HepG2 (cell line): ENCODE results near the gene HHEX. TPM values are rescaled to one million over a fixed set of nuclear protein-coding genes. Genes with fewer than 3 reads are reported as not detected.

Source experiments
- BORCS8-MEF2B ChIP-seq: sonication (generic); formaldehyde crosslinking; IDR thresholded peaks from 2 replicates; pipeline ENCODE4 v1.8.0; 2022; ENCODE audit warnings: mild to moderate bottlenecking, missing genetic modification reagents
- ETV5 ChIP-seq: IDR thresholded peaks from 2 replicates; pipeline ENCODE4 v1.6.1; 2018; ENCODE audit warnings: missing biosample characterization, missing genetic modification reagents, inconsistent platforms, borderline replicate concordance
- FOXO4 ChIP-seq: sonication (generic); formaldehyde crosslinking; conservative IDR thresholded peaks from 2 replicates; pipeline ENCODE4 v1.8.1; 2023; ENCODE audit warnings: missing genetic modification reagents
- LCORL ChIP-seq, 2 experiments: fragments of 450-650 bp in 1 of 2; sonication (generic) in 1 of 2; formaldehyde crosslinking in 1 of 2; IDR thresholded peaks; 2 replicates each; pipeline versions ENCODE4 v1.5.0 to v1.6.1; 2017 to 2020; ENCODE audit warnings: antibody characterized with exemption in 1 of 2, missing genetic modification reagents in 1 of 2
- NFYC ChIP-seq: IDR thresholded peaks from 2 replicates; pipeline ENCODE4 v1.6.1; 2016; ENCODE audit warnings: missing genetic modification reagents, missing compliant biosample characterization
- PBX2 ChIP-seq: IDR thresholded peaks from 2 replicates; pipeline ENCODE4 v1.6.1; 2016; ENCODE audit warnings: control low read depth
- PLSCR1 ChIP-seq: sonication (generic); formaldehyde crosslinking; IDR thresholded peaks from 2 replicates; pipeline ENCODE4 v1.5.0; 2020; ENCODE audit warnings: missing genetic modification reagents, mild to moderate bottlenecking, borderline replicate concordance
- THRA ChIP-seq: sonication (generic); formaldehyde crosslinking; IDR thresholded peaks from 2 replicates; pipeline ENCODE4 v1.4.0; 2020; ENCODE audit warnings: missing genetic modification reagents, borderline replicate concordance
- ZBTB34 ChIP-seq: sonication (generic); formaldehyde crosslinking; IDR thresholded peaks from 2 replicates; pipeline ENCODE4 v1.8.0; 2022; ENCODE audit warnings: mild to moderate bottlenecking, missing genetic modification reagents
- ZFP90 ChIP-seq: sonication (generic); formaldehyde crosslinking; IDR thresholded peaks from 2 replicates; pipeline ENCODE4 v1.8.0; 2022; ENCODE audit warnings: missing genetic modification reagents, mild to moderate bottlenecking, inconsistent platforms, borderline replicate concordance
- ZFYVE20 ChIP-seq: sonication (generic); formaldehyde crosslinking; IDR thresholded peaks from 2 replicates; pipeline ENCODE4 v1.8.0; 2023; ENCODE audit warnings: low read depth, mild to moderate bottlenecking, moderate library complexity, missing genetic modification reagents, borderline replicate concordance
- ZKSCAN5 ChIP-seq: sonication (generic); formaldehyde crosslinking; IDR thresholded peaks from 2 replicates; pipeline ENCODE4 v1.5.1; 2020; ENCODE audit warnings: mild to moderate bottlenecking, missing genetic modification reagents
- ZMAT3 ChIP-seq: sonication (generic); formaldehyde crosslinking; conservative IDR thresholded peaks from 2 replicates; pipeline ENCODE4 v1.7.0; 2021; ENCODE audit warnings: missing genetic modification reagents
- ZMAT5 ChIP-seq: sonication (generic); formaldehyde crosslinking; IDR thresholded peaks from 2 replicates; pipeline ENCODE4 v1.5.0; 2020; ENCODE audit warnings: mild to moderate bottlenecking, low read depth, missing genetic modification reagents, borderline replicate concordance
- ZNF292 ChIP-seq: sonication (generic); formaldehyde crosslinking; IDR thresholded peaks from 2 replicates; pipeline ENCODE4 v1.8.1; 2022; ENCODE audit warnings: mild to moderate bottlenecking, low read depth, missing genetic modification reagents, borderline replicate concordance
- ZNF784 ChIP-seq: sonication (generic); formaldehyde crosslinking; IDR thresholded peaks from 2 replicates; pipeline ENCODE4 v1.5.1; 2020; ENCODE audit warnings: missing genetic modification reagents, mild to moderate bottlenecking, borderline replicate concordance
- ZNF850 ChIP-seq: sonication (generic); formaldehyde crosslinking; conservative IDR thresholded peaks from 2 replicates; pipeline ENCODE4 v1.9.0; 2021; ENCODE audit warnings: mild to moderate bottlenecking, missing genetic modification reagents
- ZUFSP ChIP-seq: sonication (generic); formaldehyde crosslinking; IDR thresholded peaks from 2 replicates; pipeline ENCODE4 v1.9.0; 2021; ENCODE audit warnings: missing genetic modification reagents, mild to moderate bottlenecking, borderline replicate concordance
- polyA plus RNA-seq, 8 experiments: library from polyadenylated mRNA; depleted of rRNA in 3 of 8; stranded (reverse) in 7 of 8; unstranded in 1 of 8; fragments of >200 nt; fragmentation: Illumina TruSeq in 4 of 8; extraction: Trizol in 4 of 8; gene quantifications; 2 replicates each; pipeline versions ENCODE4 v1.2.1 to v1.2.3, GENCODE V29; 2011 to 2016; ENCODE audit warnings: low read depth in 4 of 8, missing spikeins in 1 of 8, mixed read lengths in 1 of 8; ENCODE audit not compliant: insufficient read depth in 1 of 8
- total RNA-seq, 5 experiments: library from RNA; depleted of rRNA; stranded (reverse); fragments of >200 nt; fragmentation: Illumina TruSeq; extraction: Trizol; gene quantifications; 2 replicates each; pipeline ENCODE4 v1.2.3, GENCODE V29; 2016; ENCODE audit warnings: low read depth in 1 of 5

The HHEX gene
- total and polyA plus RNA-seq, 2 of the 13 experiments (the other 11 are each of a cell fraction or from before 2014, with no cell fraction given): 44.5 to 48.7 TPM

GRCh38 chr10:92688927-92689662, 660 bp upstream of the HHEX start (continued):
- 0 out of 2 replicates have a peak, but pooled peaks have one; percentile 49 for TF ChIP-seq THRA (CRISPR knock-in tag)
- TF ChIP-seq PBX2 (CRISPR knock-in tag): peak; percentile 46
- TF ChIP-seq ZNF850 (CRISPR knock-in tag): no peak
- no peak for TF ChIP-seq ZMAT5
- no peak for TF ChIP-seq ZKSCAN5
- no peak for TF ChIP-seq ETV5 (CRISPR knock-in tag)
- 0 out of 2 replicates have a peak, but pooled peaks have one; percentile 28 for TF ChIP-seq ZMAT3 (CRISPR knock-in tag)
- TF ChIP-seq ZBTB34 (CRISPR knock-in tag): no peak
- TF ChIP-seq PLSCR1 (CRISPR knock-in tag): no peak
- TF ChIP-seq ZNF292 (CRISPR knock-in tag): peak; percentile 35; the same call in 1 of the 2 replicates
- peak; percentile 17; the same call in 1 of the 2 replicates for TF ChIP-seq NFYC
- no peak for TF ChIP-seq ZFP90 (CRISPR knock-in tag)
- no peak for TF ChIP-seq ZUFSP (CRISPR knock-in tag)
- TF ChIP-seq BORCS8-MEF2B (CRISPR knock-in tag): no peak; the same call in 1 of the 2 replicates
- no peak for TF ChIP-seq FOXO4 (CRISPR knock-in tag)
- TF ChIP-seq LCORL (IDR thresholded peaks at IDR 0.05): no peak
- TF ChIP-seq LCORL (CRISPR knock-in tag; IDR thresholded peaks at IDR 0.05): peak; percentile 77
- TF ChIP-seq ZNF784 (CRISPR knock-in tag): no peak
- TF ChIP-seq ZFYVE20 (CRISPR knock-in tag): no peak; the same call in 1 of the 2 replicates
